ENCODE measurements around the gene RAPGEF2.

RAPGEF2 gene

DNA sequence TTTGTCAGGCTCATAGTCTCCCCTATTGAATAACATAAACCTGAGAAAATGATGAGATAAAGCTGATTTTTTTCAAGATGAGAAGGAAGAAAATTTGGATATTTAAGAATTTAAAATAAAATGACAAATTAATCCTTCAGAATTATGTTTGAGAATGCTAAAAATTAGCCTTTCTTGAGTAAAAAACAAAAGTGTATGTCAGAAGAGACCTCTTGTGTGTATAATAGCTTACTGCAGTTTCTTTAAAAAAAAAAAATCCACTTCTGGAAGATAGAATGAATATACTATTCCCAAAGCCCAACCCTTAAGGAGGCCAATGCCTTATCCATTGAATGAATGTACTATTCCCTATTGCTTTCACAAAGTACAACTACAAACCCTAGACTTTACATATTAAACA lies 281.8 kb downstream of the RAPGEF2 start:
- no peak overlapping the region for H3K4me3 ChIP-seq (ENCODE audit: low read depth, low read length)
- TF ChIP-seq MYC (IDR thresholded peaks at IDR 0.05; ENCODE audit: low read depth, low read length) (no peak), CTCF (IDR thresholded peaks at IDR 0.05; ENCODE audit: low read depth, low read length) (no peak), POLR2A (IDR thresholded peaks at IDR 0.05; ENCODE audit: extremely low read depth, insufficient read length) (no peak)
- TF ChIP-seq, protein P1, sequence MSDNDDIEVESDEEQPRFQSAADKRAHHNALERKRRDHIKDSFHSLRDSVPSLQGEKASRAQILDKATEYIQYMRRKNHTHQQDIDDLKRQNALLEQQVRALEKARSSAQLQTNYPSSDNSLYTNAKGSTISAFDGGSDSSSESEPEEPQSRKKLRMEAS (IDR thresholded peaks at IDR 0.05; ENCODE audit: low read depth, low read length) = no peak
- DNase-seq (ENCODE audit: low read depth) = no peak

DNA sequence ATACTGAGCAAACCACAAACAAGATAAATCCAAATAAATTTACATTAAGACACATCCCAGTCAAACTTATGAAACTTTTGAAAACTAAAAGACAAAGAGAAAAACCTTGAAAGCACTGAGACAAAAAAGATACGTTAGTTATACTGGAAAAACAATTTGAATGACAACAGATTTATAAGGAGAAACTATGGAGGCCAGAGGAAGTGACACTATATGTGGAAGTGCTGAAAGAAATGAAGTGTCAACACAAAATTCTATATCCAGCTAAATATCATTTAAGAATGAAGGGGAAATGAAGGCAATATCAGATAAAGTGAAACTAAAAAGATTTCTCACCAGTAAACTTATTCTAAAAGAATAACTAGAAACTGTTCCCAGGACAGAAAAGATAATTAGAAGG lies 283.7 kb downstream of the RAPGEF2 start:
- no peak for DNase-seq (ENCODE audit: low read depth)
- TF ChIP-seq CTCF (IDR thresholded peaks at IDR 0.05; ENCODE audit: low read depth, low read length) (no peak), MYC (IDR thresholded peaks at IDR 0.05; ENCODE audit: low read depth, low read length) (no peak), POLR2A (IDR thresholded peaks at IDR 0.05; ENCODE audit: extremely low read depth, insufficient read length) (no peak)
- TF ChIP-seq, protein P1 (IDR thresholded peaks at IDR 0.05; ENCODE audit: low read depth, low read length) = no peak
- H3K4me3 ChIP-seq (ENCODE audit: low read depth, low read length) = no peak overlapping the region

DNA sequence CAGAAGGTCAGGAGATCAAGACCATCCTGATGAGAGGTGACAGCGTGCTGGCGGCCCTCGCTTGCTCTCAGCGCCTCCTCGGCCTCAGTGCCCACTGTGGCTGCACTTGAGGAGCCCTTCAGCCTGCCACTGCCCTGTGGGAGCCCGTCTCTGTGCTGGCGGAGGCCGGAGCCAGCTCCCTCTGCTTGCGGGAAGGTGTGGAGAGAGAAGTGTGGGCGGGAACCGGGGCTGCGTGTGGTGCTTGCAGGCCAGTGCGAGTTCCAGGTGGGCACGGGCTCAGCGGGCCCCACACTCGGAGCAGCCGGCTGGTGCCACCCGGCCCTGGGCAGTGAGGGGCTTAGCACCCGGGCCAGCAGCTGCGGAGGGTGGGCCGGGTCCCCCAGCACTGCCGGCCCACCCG lies 286.9 kb downstream of the RAPGEF2 start:
- H3K4me3 ChIP-seq (ENCODE audit: low read depth, low read length) = no peak overlapping the region
- DNase-seq (ENCODE audit: low read depth) = no peak
- TF ChIP-seq POLR2A (IDR thresholded peaks at IDR 0.05; ENCODE audit: extremely low read depth, insufficient read length) (no peak), MYC (IDR thresholded peaks at IDR 0.05; ENCODE audit: low read depth, low read length) (no peak), CTCF (IDR thresholded peaks at IDR 0.05; ENCODE audit: low read depth, low read length) (no peak)
- TF ChIP-seq, protein P1 (IDR thresholded peaks at IDR 0.05; ENCODE audit: low read depth, low read length) = no peak

DNA sequence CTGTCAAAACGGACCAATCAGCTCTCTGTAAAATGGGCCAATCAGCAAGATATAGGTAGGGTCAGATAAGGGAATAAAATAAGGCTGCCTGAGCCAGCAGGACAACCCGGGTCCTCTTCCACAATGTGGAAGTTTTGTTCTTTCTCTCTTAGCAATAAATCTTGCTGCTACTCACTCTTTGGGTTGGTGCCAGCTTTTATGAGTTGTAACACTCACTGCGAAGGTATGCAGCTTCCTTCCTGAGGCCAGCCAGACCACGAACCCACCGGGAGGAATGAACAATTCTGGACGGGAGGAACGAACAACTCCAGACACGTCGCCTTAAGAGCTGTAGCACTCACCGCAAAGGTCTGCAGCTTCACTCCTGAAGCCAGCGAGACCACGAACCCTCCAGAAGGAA lies 287.8 kb downstream of the RAPGEF2 start:
- no peak overlapping the region for H3K4me3 ChIP-seq (ENCODE audit: low read depth, low read length)
- DNase-seq (ENCODE audit: low read depth) = no peak
- TF ChIP-seq, protein P1 (IDR thresholded peaks at IDR 0.05; ENCODE audit: low read depth, low read length) = no peak
- TF ChIP-seq POLR2A (IDR thresholded peaks at IDR 0.05; ENCODE audit: extremely low read depth, insufficient read length) (no peak), MYC (IDR thresholded peaks at IDR 0.05; ENCODE audit: low read depth, low read length) (no peak), CTCF (IDR thresholded peaks at IDR 0.05; ENCODE audit: low read depth, low read length) (no peak)

DNA sequence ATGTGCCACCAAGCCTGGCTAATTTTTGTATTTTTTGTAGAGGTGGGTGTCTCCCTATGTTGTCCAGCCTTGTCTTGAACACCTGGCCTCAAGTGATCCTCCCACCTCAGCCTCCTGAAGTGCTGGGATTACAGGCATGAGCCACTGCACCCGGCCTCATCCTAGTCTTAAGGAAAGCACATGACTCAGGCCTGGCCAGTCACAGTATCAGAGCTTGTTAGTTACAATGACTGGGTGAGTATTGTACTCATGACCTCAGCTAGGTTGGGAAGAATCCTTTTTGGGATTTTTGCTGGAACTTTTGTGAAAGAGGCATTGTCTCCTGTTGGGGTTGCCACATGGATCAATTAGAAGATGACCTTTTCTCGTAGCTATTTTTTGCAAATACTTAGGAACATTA lies 292.8 kb downstream of the RAPGEF2 start:
- no peak for TF ChIP-seq MYC (IDR thresholded peaks at IDR 0.05; ENCODE audit: low read depth, low read length)
- TF ChIP-seq, protein P1 (IDR thresholded peaks at IDR 0.05; ENCODE audit: low read depth, low read length) = no peak
- no peak for TF ChIP-seq CTCF (IDR thresholded peaks at IDR 0.05; ENCODE audit: low read depth, low read length)
- no peak for TF ChIP-seq POLR2A (IDR thresholded peaks at IDR 0.05; ENCODE audit: extremely low read depth, insufficient read length)
- no peak for DNase-seq (ENCODE audit: low read depth)
- no peak overlapping the region for H3K4me3 ChIP-seq (ENCODE audit: low read depth, low read length)

DNA sequence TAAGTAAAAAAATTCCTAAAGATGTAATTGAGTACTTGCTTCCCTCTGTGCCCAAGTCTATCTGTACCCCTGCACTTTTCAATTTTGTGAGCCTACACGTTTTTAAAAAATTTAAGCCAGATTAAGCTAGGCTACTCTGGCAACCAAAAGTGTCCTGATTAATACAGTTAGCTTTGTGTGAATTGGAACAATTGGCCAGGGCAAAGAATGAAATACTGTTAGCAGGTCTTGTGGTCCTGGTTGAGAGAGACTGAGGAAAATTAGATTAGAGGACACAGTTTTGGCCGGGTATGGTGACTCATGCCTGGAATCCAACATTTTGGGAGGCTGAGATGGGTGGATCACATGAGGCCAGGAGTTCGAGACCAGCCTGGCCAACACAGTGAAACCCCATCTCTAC lies 293.3 kb downstream of the RAPGEF2 start:
- TF ChIP-seq POLR2A (IDR thresholded peaks at IDR 0.05; ENCODE audit: extremely low read depth, insufficient read length) (no peak), CTCF (IDR thresholded peaks at IDR 0.05; ENCODE audit: low read depth, low read length) (no peak), MYC (IDR thresholded peaks at IDR 0.05; ENCODE audit: low read depth, low read length) (no peak)
- TF ChIP-seq, protein P1 (IDR thresholded peaks at IDR 0.05; ENCODE audit: low read depth, low read length) = no peak
- H3K4me3 ChIP-seq (ENCODE audit: low read depth, low read length) = no peak overlapping the region
- no peak for DNase-seq (ENCODE audit: low read depth)

Data from NB4 (cell line).